GM19239 (cell line): ENCODE results near the gene CNTN5.

Experiments used
- DNase-seq: peaks from one replicate; pipeline ENCODE4 v3.0.0; 2011; ENCODE audit warnings: low spot score; ENCODE audit not compliant: insufficient read length
- FAIRE-seq: peaks from 2 replicates; lab custom pipeline; 2011; peaks lifted over from hg19 to GRCh38; lab: Jason Lieb, UNC

CNTN5 gene

GRCh38 chr11:100105255-100105981, 1084.7 kb downstream of the CNTN5 start:
- DNase-seq, result no peak
- no peak for FAIRE-seq

- FAIRE-seq (no peak), DNase-seq (no peak)
Observed at GRCh38 chr11:100105982-100106358, 1085.2 kb downstream of the CNTN5 start.

GRCh38 chr11:100119176-100119575, 1098.4 kb downstream of the CNTN5 start:
- FAIRE-seq, result no peak

GRCh38 chr11:100133114-100133513, 1112.4 kb downstream of the CNTN5 start:
- no peak for DNase-seq
- no peak for FAIRE-seq

More at GRCh38 chr11:100119176-100119575, 1098.4 kb downstream of the CNTN5 start:
- no peak for DNase-seq

GRCh38 chr11:100141201-100141600, 1120.5 kb downstream of the CNTN5 start:
- DNase-seq (no peak), FAIRE-seq (no peak)

DNA sequence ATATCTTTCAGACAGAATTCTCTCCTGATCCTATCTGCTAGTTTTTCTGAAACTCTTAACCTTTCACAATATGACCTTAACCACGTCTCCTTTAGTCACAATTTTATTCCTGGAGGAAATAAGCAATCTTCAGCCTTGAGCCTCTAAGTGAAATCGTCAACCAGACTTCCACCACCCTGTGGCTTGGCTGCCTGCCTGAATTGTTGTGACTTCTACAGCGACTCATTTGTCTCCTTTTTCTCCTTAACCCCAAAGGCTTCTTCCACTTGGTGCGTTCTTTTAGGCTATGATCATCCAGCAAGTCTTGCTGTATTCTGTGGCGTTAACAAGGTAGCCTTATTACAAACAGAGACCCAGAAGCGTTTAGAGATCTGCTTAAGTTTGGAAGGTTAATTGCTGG, 1131.2 kb downstream of the CNTN5 start:
- no peak for FAIRE-seq

GRCh38 chr11:100152766-100153165, 1132.0 kb downstream of the CNTN5 start:
- DNase-seq (no peak), FAIRE-seq (no peak)

More for the DNA sequence above, 1131.2 kb downstream of the CNTN5 start:
- DNase-seq, result no peak

- DNase-seq, result no peak
- no peak for FAIRE-seq
Observed at GRCh38 chr11:100163471-100163870, 1142.7 kb downstream of the CNTN5 start.

DNA sequence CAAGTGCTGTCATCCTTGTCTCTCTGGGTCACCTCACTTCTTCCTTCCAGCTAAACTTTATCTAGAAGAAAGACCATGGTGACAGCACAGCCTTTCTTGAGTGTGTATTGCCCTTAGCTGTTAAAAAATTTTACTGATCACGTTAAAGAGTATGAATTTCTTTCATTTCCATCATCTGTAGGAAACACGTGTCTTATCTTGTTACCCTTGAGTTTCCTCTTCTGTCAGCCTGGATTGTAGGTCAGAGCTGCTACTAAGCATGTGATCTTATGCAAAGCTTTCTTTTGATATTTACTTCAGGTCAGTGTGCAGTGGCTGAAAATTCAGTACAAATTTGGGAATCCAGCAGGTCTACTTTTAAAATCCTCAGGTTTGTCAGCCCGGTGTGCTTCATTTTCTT, 1154.1 kb downstream of the CNTN5 start:
- no peak for DNase-seq
- no peak for FAIRE-seq

- no peak for DNase-seq
- no peak for FAIRE-seq
Observed at GRCh38 chr11:100176456-100176855, 1155.7 kb downstream of the CNTN5 start.

- FAIRE-seq (no peak), DNase-seq (no peak)
Observed at GRCh38 chr11:100177651-100178050, 1156.9 kb downstream of the CNTN5 start.

GRCh38 chr11:100182350-100182749, 1161.6 kb downstream of the CNTN5 start:
- FAIRE-seq, result no peak
- DNase-seq, result no peak

DNA sequence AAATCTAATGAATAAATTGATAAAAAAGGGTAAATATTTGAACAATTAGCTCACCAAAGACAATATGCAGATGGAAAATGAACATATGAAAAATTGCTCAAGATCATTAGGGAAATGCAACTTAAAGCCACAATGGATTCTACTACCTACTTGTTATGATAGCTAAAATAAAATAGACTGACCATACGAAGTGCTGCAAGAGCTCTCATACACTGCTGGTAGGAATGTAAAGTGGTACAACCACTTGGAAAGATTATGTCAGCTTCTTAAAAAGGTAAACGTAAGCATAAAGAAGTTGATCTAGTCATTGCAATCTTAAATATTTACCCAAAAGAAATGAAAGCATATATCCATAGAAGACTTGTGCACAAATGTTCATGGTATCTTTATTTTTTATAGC, 1162.2 kb downstream of the CNTN5 start:
- FAIRE-seq, result no peak

GRCh38 chr11:100185588-100185987, 1164.8 kb downstream of the CNTN5 start:
- FAIRE-seq (no peak), DNase-seq (no peak)

More for the DNA sequence above, 1162.2 kb downstream of the CNTN5 start:
- no peak for DNase-seq

- no peak for DNase-seq
- no peak for FAIRE-seq
Observed at GRCh38 chr11:100188137-100188783, 1167.5 kb downstream of the CNTN5 start.

DNA sequence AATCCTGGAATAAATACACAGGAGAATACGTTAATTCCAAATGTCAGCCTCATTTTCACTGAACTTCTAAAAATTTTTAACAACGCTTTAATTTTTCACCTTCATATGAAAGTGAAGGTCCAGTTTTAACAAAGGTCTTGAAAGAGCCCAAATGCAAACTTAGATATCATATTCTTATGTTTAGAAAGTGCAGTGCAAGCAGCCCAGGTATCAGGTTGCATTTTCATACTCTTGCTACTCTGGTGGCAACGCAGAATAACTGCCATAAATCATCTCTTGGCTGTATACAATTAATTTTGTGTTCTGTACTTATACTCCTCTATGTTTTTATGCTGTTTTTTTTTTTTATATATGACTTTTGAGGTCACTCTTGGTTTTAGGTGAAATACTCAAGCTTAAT, 1169.6 kb downstream of the CNTN5 start:
- no peak for FAIRE-seq
- DNase-seq, result no peak

DNA sequence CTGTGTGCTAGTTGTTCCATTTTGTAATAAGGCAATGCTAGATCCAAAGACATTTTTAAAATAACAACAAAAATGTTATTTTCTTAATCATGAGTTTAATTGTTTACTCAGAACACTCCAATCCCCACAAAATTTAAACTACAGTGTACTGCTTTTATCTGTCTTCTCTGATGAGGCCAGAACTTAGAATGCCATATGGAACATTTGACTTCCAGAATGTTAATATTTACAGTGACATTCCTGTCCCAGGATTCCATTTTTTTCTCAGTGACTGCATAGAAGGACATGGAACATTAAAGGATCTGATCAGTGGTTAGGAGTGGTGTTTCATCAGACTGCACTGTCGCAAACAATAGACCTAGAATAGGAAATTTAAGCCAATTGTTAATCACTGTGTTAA, 1171.4 kb downstream of the CNTN5 start:
- FAIRE-seq, result no peak
- no peak for DNase-seq

DNA sequence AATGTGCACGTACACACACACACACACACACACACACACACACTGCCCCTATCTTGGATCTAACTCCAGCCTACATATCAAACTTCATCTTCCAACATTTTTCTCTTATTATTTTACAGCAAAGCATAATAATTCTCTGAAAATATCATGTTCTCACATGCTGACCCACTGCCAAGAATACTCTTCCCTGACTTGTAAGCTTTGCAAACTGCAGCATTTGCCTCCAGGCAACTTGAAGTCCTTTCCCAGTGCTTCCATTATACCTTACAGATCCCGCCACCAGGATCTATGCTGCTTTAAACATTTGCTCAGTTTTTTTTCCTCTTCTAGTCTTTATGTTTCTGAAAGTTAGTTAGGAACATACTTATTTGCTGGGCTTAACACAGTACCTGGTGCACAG, 1183.0 kb downstream of the CNTN5 start:
- no peak for DNase-seq
- no peak for FAIRE-seq

DNA sequence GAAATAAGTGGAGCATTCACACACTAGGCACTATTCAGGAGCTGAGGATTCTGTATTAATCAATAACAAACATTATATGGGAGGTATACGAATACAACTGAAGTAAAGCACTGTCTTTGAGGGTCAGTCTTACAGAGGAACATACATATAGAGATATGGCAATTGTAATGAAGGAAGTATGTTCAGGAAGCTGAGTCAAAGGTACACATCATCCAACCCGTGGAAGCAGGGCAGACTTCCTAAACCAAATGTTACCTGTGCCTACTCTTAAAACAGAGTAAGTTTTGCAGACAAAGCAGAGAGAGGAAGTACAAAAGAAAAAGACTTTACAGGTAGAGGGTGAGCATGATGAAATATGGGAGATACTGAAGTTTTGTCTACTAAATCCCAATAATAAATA, 1185.2 kb downstream of the CNTN5 start:
- no peak for FAIRE-seq
- DNase-seq, result no peak

DNA sequence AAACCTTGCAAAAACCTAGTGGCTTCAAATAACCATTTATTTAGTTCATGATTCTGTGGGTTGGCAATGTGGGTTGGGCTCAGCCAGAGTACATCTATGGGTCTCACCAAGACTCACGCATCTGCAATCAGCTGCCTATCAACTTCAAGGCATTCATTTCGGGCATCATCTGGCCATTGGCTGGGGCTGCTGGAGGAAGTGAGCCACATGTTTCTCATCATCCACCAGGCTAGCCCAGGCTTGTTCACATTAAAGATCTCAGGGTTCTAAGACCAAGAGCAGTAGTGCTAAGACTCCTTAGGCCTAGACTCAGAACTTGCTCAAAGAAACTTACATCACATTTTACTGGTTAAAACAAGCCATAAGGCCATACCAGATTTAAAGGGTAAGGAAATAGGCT, 1187.5 kb downstream of the CNTN5 start:
- no peak for FAIRE-seq
- DNase-seq, result no peak

DNA sequence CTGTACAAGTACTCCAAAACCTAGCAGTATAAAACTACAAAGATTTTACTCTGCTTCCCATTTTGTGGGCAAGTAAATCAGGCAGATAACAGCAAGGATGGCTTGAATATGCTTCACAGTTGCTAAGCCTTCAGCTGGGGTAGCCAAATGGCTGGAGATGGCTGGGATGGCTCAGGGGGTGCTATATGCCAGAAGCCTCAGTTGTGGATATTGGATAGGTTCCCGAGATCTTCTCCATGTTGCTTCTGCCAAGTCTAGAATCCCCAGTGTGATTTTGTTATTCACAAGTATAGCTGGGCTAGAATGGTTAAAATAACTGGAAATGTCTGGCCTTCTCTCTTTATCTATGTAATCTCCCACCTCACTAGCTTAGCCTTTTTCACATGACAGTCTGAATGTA, 1194.0 kb downstream of the CNTN5 start:
- no peak for DNase-seq
- FAIRE-seq, result no peak

GRCh38 chr11:100220801-100221200, 1200.1 kb downstream of the CNTN5 start:
- DNase-seq (no peak), FAIRE-seq (no peak)
